ENCODE results near the gene ACTR2. TPM values are rescaled to one million over a fixed set of nuclear protein-coding genes. Genes with fewer than 3 reads are reported as not detected.

The ACTR2 gene
- total and polyA plus RNA-seq, 9 of the 15 experiments (the other 6 are each of a cell fraction or from before 2014, with no cell fraction given): 47.3 to 239 (median 108) TPM

GRCh38 chr2:65294701-65295100 lies 67.1 kb downstream of the ACTR2 start (continued):
- TF ChIP-seq MBD1 (CRISPR knock-in tag; IDR thresholded peaks at IDR 0.05) (no peak), MTA3 (IDR thresholded peaks at IDR 0.05; ENCODE audit: borderline replicate concordance) (peak; percentile 30; the same call in 1 of the 2 replicates), ARNT (IDR thresholded peaks at IDR 0.05) (0 out of 4 replicates have a peak, but pooled peaks of 1 of the 2 experiments have one; percentile 62), ZBTB7A (IDR thresholded peaks at IDR 0.05; ENCODE audit: borderline replicate concordance, control insufficient read depth, low read depth, low read length) (peak; percentile 32; the same call in 1 of the 2 replicates), U2AF2 (optimal IDR thresholded peaks at IDR 0.05; ENCODE audit: low read depth, low read length) (no peak), ELF2 (CRISPR knock-in tag; IDR thresholded peaks at IDR 0.05) (0 out of 2 replicates have a peak, but pooled peaks have one; percentile 10), THAP12 (CRISPR knock-in tag; IDR thresholded peaks at IDR 0.05) (no peak), GATAD2A (IDR thresholded peaks at IDR 0.05) (0 out of 2 replicates have a peak, but pooled peaks have one; percentile 23), ZBTB12 (CRISPR knock-in tag; IDR thresholded peaks at IDR 0.05) (no peak), KDM4B (IDR thresholded peaks at IDR 0.05; ENCODE audit: borderline replicate concordance in 2 of 2, low read depth in 1 of 2) (no peak), EGR1 (conservative IDR thresholded peaks at IDR 0.05) (peak; percentile 58; the same call in 1 of the 2 replicates), SPI1 (IDR thresholded peaks at IDR 0.05; ENCODE audit: borderline replicate concordance, low read depth, low read length) (peak; percentile 19; the same call in 1 of the 2 replicates), JUN (IDR thresholded peaks at IDR 0.05; ENCODE audit: borderline replicate concordance, low read depth, low read length) (peak; percentile 78), JUN (CRISPR knock-in tag; IDR thresholded peaks at IDR 0.05; ENCODE audit: borderline replicate concordance) (no peak), KDM1A (IDR thresholded peaks at IDR 0.05) (0 out of 4 replicates have a peak, but pooled peaks of 1 of the 2 experiments have one; percentile 45), TAF9B (IDR thresholded peaks at IDR 0.05; ENCODE audit: partially characterized antibody) (no peak)
- TF ChIP-seq, protein P1, sequence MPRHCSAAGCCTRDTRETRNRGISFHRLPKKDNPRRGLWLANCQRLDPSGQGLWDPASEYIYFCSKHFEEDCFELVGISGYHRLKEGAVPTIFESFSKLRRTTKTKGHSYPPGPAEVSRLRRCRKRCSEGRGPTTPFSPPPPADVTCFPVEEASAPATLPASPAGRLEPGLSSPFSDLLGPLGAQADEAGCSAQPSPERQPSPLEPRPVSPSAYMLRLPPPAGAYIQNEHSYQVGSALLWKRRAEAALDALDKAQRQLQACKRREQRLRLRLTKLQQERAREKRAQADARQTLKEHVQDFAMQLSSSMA (CRISPR knock-in tag; IDR thresholded peaks at IDR 0.05): no peak

All from K562 (cell line).